ENCODE results near the gene PABPC1L2A. TPM values are rescaled to one million over a fixed set of nuclear protein-coding genes. Genes with fewer than 3 reads are reported as not detected.

The PABPC1L2A gene
- total and polyA plus RNA-seq, 2 experiments from 2014 or later = 0.26 to 1.0 TPM

- Histone ChIP-seq H3K27ac (ENCODE audit: low read depth) (no peak overlapping the region), H3K36me3 (ENCODE audit: insufficient read depth) (no peaks in the 10 kb centered on the region), H3K79me2 (replicated peaks; ENCODE audit: insufficient read depth) (no peaks in the 10 kb centered on the region), H2AFZ (no peak overlapping the region), H3K27me3 (ENCODE audit: insufficient read depth) (no peaks in the 10 kb centered on the region), H3K4me1 (ENCODE audit: insufficient read depth) (no peaks in the 10 kb centered on the region), H3K9me2 (ENCODE audit: insufficient read depth) (no peaks in the 10 kb centered on the region), H3F3A (replicated peaks; ENCODE audit: low read depth) (no peaks in the 10 kb centered on the region), H3K4me2 (no peak overlapping the region), H3K4me3 (no peak overlapping the region), H4K20me1 (replicated peaks; ENCODE audit: insufficient read depth) (no peaks in the 10 kb centered on the region)
- H3K9me3 Mint-ChIP-seq = peaks cover 28% of the 10 kb centered on the region
- TF ChIP-seq ZNF462 (CRISPR knock-in tag; IDR thresholded peaks at IDR 0.05) (no peak), EZH2 (IDR thresholded peaks at IDR 0.05; ENCODE audit: low read depth, unreplicated experiment) (no peak), POLR2AphosphoS5 (IDR thresholded peaks at IDR 0.05; ENCODE audit: low read depth) (no peak), ZNF114 (CRISPR knock-in tag; IDR thresholded peaks at IDR 0.05) (no peak), REST (IDR thresholded peaks at IDR 0.05; ENCODE audit: unreplicated experiment) (no peak), NANOG (IDR thresholded peaks at IDR 0.05; ENCODE audit: borderline replicate concordance) (no peak), CREB1 (CRISPR knock-in tag; IDR thresholded peaks at IDR 0.05; ENCODE audit: low read depth) (no peak), CTCF (conservative IDR thresholded peaks at IDR 0.05; ENCODE audit: low read depth in 2 of 2) (no peak), JUNB (IDR thresholded peaks at IDR 0.05; ENCODE audit: unreplicated experiment) (no peak), ETS1 (IDR thresholded peaks at IDR 0.05) (no peak), ZNF331 (CRISPR knock-in tag; IDR thresholded peaks at IDR 0.05; ENCODE audit: low read depth) (no peak), STAT1 (IDR thresholded peaks at IDR 0.05; ENCODE audit: unreplicated experiment) (no peak), EZH2phosphoT487 (IDR thresholded peaks at IDR 0.05; ENCODE audit: unreplicated experiment) (no peak)
- H3K36me3 Mint-ChIP-seq (ENCODE audit: low read depth) = peaks cover 8% of the 10 kb centered on the region; the same call in 2 of the 3 replicates
- no peak overlapping the region for H3K27ac Mint-ChIP-seq
- no peak for DNase-seq (ENCODE audit: low spot score)
- H3K4me1 Mint-ChIP-seq = no peaks in the 10 kb centered on the region
- no peaks in the 10 kb centered on the region for H3K27me3 Mint-ChIP-seq (ENCODE audit: insufficient read depth, low read depth, poor library complexity)
- H3K4me3 Mint-ChIP-seq = no peak overlapping the region
- no peak for ATAC-seq
Observed at GRCh38 chrX:73069365-73070035, 9.8 kb downstream of the PABPC1L2A start.

All from GM23338 (cell line).